Measurements from ENCODE around the gene PLLP. TPM values are rescaled to one million over a fixed set of nuclear protein-coding genes. Genes with fewer than 3 reads are reported as not detected.

The PLLP gene
- total RNA-seq, 2 experiments from 2014 or later = 0.22 TPM; not detected in 1

- intact Hi-C loops (cut with micrococcal nuclease; ENCODE audit: unreplicated experiment) = no loop called here
- Histone ChIP-seq H3K27ac (ENCODE audit: low read depth, low read length, poor library complexity, severe bottlenecking) (no peak overlapping the region), H3K9me3 (ENCODE audit: low read length) (no peaks in the 10 kb centered on the region), H3K79me2 (ENCODE audit: insufficient read depth, low read depth, low read length) (no peaks in the 10 kb centered on the region), H3K36me3 (ENCODE audit: insufficient read depth, low read length) (no peaks in the 10 kb centered on the region), H4K20me1 (ENCODE audit: insufficient read depth, low read length) (no peaks in the 10 kb centered on the region), H3K4me1 (ENCODE audit: insufficient read depth, low read length, poor library complexity, severe bottlenecking) (peaks cover 9% of the 10 kb centered on the region), H3K4me2 (ENCODE audit: low read length) (no peak overlapping the region), H3K9me2 (ENCODE audit: insufficient read depth, low read length) (no peaks in the 10 kb centered on the region), H2AFZ (ENCODE audit: low read length) (no peak overlapping the region), H3K4me3 (ENCODE audit: low read depth, low read length, poor library complexity, severe bottlenecking) (no peak overlapping the region)
- CTCF ChIA-PET (ENCODE audit: unreplicated experiment) = interaction anchor here (1.0 kb wide), 1 partner anchor 78 kb away, joined by 3 read pairs; the partner anchor contains the start of gene PSME3IP1
- BruUV-seq (replicated peaks) = no TSS peak
- POLR2A ChIA-PET = interaction anchor here (1.0 kb wide), 1 partner anchor 9 kb away, joined by 3 read pairs; no protein-coding TSS in a partner anchor
- TF ChIP-seq EZH2phosphoT487 (IDR thresholded peaks at IDR 0.05; ENCODE audit: borderline replicate concordance, low read depth, low read length) (no peak), CTCF (conservative IDR thresholded peaks at IDR 0.05; ENCODE audit: low read length) (no peak)
- no peak for DNase-seq (ENCODE audit: low spot score)
These were observed 20.7 kb downstream of the PLLP start for GRCh38 chr16:57263541-57264351.

DNA sequence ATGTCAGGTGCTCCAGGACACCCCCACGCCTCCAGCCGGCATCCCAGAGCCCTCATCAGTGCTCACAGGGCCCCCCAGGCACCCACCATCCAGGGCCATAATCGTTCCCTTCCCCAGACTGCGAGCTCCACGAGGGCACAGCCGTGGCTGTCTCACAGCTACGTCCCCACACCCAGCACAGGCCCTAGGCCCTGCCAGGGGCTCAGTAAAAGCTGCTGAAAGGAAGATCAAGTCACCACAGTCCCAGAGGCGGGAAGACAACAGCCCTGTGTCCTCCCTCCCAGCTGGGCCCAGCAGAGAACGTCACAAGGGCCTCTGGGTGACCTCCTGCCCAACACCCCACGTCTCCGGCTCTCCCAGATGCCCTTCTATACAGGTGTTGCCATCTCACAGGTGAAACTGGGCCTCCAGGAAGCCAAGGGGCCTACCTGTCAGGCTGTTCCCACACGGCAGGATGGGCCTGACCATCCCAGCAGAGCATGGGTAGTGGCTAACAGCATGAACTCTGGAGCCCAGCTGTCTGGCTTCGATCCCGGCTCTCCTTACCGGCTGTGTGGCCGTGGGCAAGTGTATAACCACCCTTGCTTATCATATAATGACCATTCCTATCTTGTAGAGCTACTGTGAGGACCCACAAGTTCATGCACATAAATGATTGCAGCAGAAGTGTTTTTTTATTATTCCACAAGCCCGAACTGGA, 21.5 kb downstream of the PLLP start:
- CTCF ChIA-PET (ENCODE audit: unreplicated experiment) = interaction anchor here (1.0 kb wide), 1 partner anchor 77 kb away, joined by 3 read pairs; the partner anchor contains the start of gene PSME3IP1

More for the DNA sequence above, 21.5 kb downstream of the PLLP start:
- H3K4me1 ChIP-seq (ENCODE audit: insufficient read depth, low read length, poor library complexity, severe bottlenecking) = peaks cover 9% of the 10 kb centered on the region
- H3K36me3 ChIP-seq (ENCODE audit: insufficient read depth, low read length) = no peaks in the 10 kb centered on the region
- H2AFZ ChIP-seq (ENCODE audit: low read length) = no peak overlapping the region
- H4K20me1 ChIP-seq (ENCODE audit: insufficient read depth, low read length) = no peaks in the 10 kb centered on the region
- H3K27ac ChIP-seq (ENCODE audit: low read depth, low read length, poor library complexity, severe bottlenecking) = no peak overlapping the region
- no peak for TF ChIP-seq CTCF (conservative IDR thresholded peaks at IDR 0.05; ENCODE audit: low read length)
- TF ChIP-seq EZH2phosphoT487 (IDR thresholded peaks at IDR 0.05; ENCODE audit: borderline replicate concordance, low read depth, low read length) = no peak
- POLR2A ChIA-PET = no interaction called here
- DNase-seq (ENCODE audit: low spot score) = no peak
- no peaks in the 10 kb centered on the region for H3K9me2 ChIP-seq (ENCODE audit: insufficient read depth, low read length)
- H3K4me2 ChIP-seq (ENCODE audit: low read length) = no peak overlapping the region
- H3K4me3 ChIP-seq (ENCODE audit: low read depth, low read length, poor library complexity, severe bottlenecking) = no peak overlapping the region
- no TSS peak for BruUV-seq (replicated peaks)
- H3K79me2 ChIP-seq (ENCODE audit: insufficient read depth, low read depth, low read length) = no peaks in the 10 kb centered on the region
- intact Hi-C loops (cut with micrococcal nuclease; ENCODE audit: unreplicated experiment) = no loop called here
- no peaks in the 10 kb centered on the region for H3K9me3 ChIP-seq (ENCODE audit: low read length)

Measured in OCI-LY7 (cell line).